Lung (tissue), 12 donors: Measurements from ENCODE around the gene SIX5. TPM values are rescaled to one million over a fixed set of nuclear protein-coding genes. Genes with fewer than 3 reads are reported as not detected.

ENCODE experiments used
- ATAC-seq: fragments of 200-7000 bp; cut with Tn5 transposase; one replicate; pipeline ENCODE4 v1.9.1; 2020; ENCODE audit warnings: moderate number of reproducible peaks; ENCODE audit not compliant: insufficient read depth, low FRiP score
- DNase-seq, 3 donors: peaks; one replicate each; pipeline ENCODE4 v3.0.0-alpha.2; 2013 to 2017
- H3K27ac ChIP-seq, 2 donors: one replicate each; pipeline ENCODE4 v1.5.1; 2013; ENCODE audit warnings: mild to moderate bottlenecking in 2 of 2, moderate library complexity in 2 of 2, control low read depth in 1 of 2, inconsistent platforms in 1 of 2, low read depth in 1 of 2, low read length in 1 of 2
- H3K27me3 ChIP-seq, 3 donors: one replicate each; pipeline ENCODE4 v1.5.1; 2013; ENCODE audit warnings: low read length in 2 of 3; ENCODE audit not compliant: control insufficient read depth in 3 of 3, insufficient read depth in 3 of 3
- H3K36me3 ChIP-seq, 4 donors: one replicate each; pipeline ENCODE4 v1.5.1; 2013; ENCODE audit warnings: low read length in 4 of 4, mild to moderate bottlenecking in 1 of 4, moderate library complexity in 1 of 4; ENCODE audit not compliant: control insufficient read depth in 4 of 4, insufficient read depth in 4 of 4
- H3K4me1 ChIP-seq, 5 donors: one replicate each; pipeline ENCODE4 v1.5.1; 2013; ENCODE audit warnings: low read length in 5 of 5, mild to moderate bottlenecking in 2 of 5, moderate library complexity in 1 of 5; ENCODE audit not compliant: control insufficient read depth in 5 of 5, insufficient read depth in 5 of 5
- H3K4me3 ChIP-seq: one replicate; pipeline ENCODE4 v1.5.1; 2013; ENCODE audit warnings: mild to moderate bottlenecking, control low read depth, moderate library complexity
- H3K9ac ChIP-seq, 2 donors: one replicate each; pipeline ENCODE4 v1.5.1; 2013; ENCODE audit warnings: low read length in 2 of 2, control low read depth in 1 of 2; ENCODE audit not compliant: insufficient read depth in 1 of 2
- H3K9me3 ChIP-seq, 4 donors: one replicate each; pipeline ENCODE4 v1.5.1; 2013; ENCODE audit warnings: low read length in 3 of 4, mild to moderate bottlenecking in 1 of 4, moderate library complexity in 1 of 4; ENCODE audit not compliant: control insufficient read depth in 4 of 4, insufficient read depth in 3 of 4
- CTCF ChIP-seq: IDR thresholded peaks from 2 replicates; pipeline ENCODE4 v1.5.1; 2012; ENCODE audit warnings: mild to moderate bottlenecking; ENCODE audit errors: control extremely low read depth, extremely low read depth
- WGBS, 2 donors: extraction: QIAGEN DNeasy Blood & Tissue Kit; methylation state at CpG; one replicate each; pipeline ENCODE4 v1.1.7; 2013; 5-methylcytosine and 5-hydroxymethylcytosine counted together
- polyA plus RNA-seq, 2 donors: library from polyadenylated mRNA; stranded (reverse); fragments of 200-250 nt; gene quantifications; one replicate each; pipeline ENCODE4 v1.2.1, GENCODE V29; 2013
- total RNA-seq, 2 donors: library from RNA; depleted of rRNA in 1 of 2; stranded (reverse); fragments of >200 nt in 1 of 2; gene quantifications; one replicate each; pipeline ENCODE4 v1.2.1, GENCODE V29; 2014 to 2021
- donor health status: control.
- donor health status: control.
- donor health status: Bipolar disorder and iron deficiency.
- donor health status: healthy.
- donor health status: DM: yes; HTN: yes; CAD: no.

Gene SIX5
- total and polyA plus RNA-seq, 4 donors: 11.7 to 17.4 (median 13.1) TPM

- no peak for DNase-seq
- ATAC-seq: no peak
- Histone ChIP-seq H3K27ac (peak overlapping the region; percentile 59 to 96), H3K4me1 (peaks cover 2 to 18% (median 11%) of the 10 kb centered on the region in 5 donors), H3K9ac (no peak overlapping the region), H3K27me3 (no peaks in the 10 kb centered on the region), H3K36me3 (peaks cover 0 to 24% (median 14%) of the 10 kb centered on the region in 4 donors), H3K9me3 (peaks cover 0 to 2% (median 0%) of the 10 kb centered on the region in 4 donors), H3K4me3 (peak overlapping the region; percentile 36)
- WGBS, 2 donors: 51 to 76% methylated on average over 17 of the region's 17 CpGs
- TF ChIP-seq CTCF: no peak
Observed at GRCh38 chr19:45781214-45782161, 12.4 kb upstream of the SIX5 start.

GRCh38 chr19:45780448-45781213 lies 11.6 kb upstream of the SIX5 start:
- H3K27ac ChIP-seq: peak overlapping the region; percentile 32 to 96
- no peaks in the 10 kb centered on the region for H3K27me3 ChIP-seq
- H3K9me3 ChIP-seq: no peaks in the 10 kb centered on the region
- TF ChIP-seq CTCF: no peak
- ATAC-seq (no peak), DNase-seq (no peak)
- peak overlapping the region; percentile 29 for H3K4me3 ChIP-seq
- H3K9ac ChIP-seq: no peak overlapping the region
- peaks cover 0 to 15% (median 13%) of the 10 kb centered on the region in 4 donors for H3K36me3 ChIP-seq
- WGBS, 2 donors: 32 to 33% methylated on average over 13 of the region's 13 CpGs
- H3K4me1 ChIP-seq: peaks cover 2 to 18% (median 11%) of the 10 kb centered on the region in 5 donors

GRCh38 chr19:45780146-45780447 lies 11.0 kb upstream of the SIX5 start:
- no peak for ATAC-seq

More at GRCh38 chr19:45780146-45780447, 11.0 kb upstream of the SIX5 start:
- H3K9me3 ChIP-seq: no peaks in the 10 kb centered on the region
- H3K4me1 ChIP-seq: peaks cover 2 to 18% (median 11%) of the 10 kb centered on the region in 5 donors
- DNase-seq: no peak
- no peaks in the 10 kb centered on the region for H3K27me3 ChIP-seq
- H3K9ac ChIP-seq: no peak overlapping the region
- 40 to 45% methylated on average over 4 of the region's 4 CpGs for WGBS, 2 donors
- peaks cover 0 to 12% (median 10%) of the 10 kb centered on the region in 4 donors for H3K36me3 ChIP-seq
- H3K27ac ChIP-seq: peak overlapping the region; percentile 42 to 96
- H3K4me3 ChIP-seq: no peak overlapping the region
- TF ChIP-seq CTCF: no peak
